Measurements from ENCODE around the gene MSLN.
"Not testable (repeated sequence)": the region's sequence is repeated elsewhere in the genome, so short reads cannot be mapped to it uniquely, and the experiment has no call there.

Gene MSLN

DNA sequence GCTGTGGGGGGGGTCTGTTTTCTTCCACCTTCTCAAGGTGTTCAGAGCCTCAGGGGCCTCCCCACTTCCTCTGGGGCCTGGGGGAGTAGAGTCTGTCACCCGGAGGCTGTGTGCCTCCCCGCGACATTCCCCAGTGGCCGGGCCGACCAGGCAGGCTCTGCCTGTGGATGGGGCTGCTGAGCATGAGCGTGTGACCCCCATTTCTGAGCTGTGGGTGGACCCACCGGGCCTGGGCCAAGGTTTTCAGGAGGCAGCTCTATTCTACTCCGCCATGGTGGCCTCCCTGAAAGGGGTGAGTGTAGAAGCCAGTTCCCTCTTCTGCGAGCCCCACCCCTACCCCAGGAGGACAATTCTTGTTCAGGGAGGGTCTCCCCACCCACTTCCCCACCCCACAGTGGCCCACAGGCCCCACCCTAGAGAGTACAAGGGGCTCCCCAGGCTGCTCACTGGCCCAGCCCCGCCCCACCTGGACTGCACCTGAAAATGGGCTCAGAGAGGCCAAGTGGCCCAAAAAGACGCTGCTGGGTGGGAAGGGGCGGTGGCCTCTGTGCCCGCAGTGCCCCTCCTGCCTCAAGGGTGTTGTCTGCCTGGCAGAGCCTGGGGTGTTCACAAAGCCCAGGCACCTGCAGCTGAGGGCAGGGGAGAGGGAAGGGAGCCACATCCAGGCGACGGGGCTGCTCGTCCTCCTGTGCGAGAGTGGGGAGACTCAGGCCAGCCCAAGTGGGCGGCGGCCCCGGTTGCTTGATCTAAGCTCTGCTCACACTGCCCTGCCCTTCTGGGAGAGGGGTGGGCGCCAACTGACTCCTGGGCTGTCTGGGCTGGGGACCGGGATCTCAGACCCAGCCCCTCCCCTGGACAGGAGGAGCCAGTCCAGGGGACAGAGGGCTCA, 1.3 kb downstream of the MSLN start:
- no peak for FAIRE-seq

DNA sequence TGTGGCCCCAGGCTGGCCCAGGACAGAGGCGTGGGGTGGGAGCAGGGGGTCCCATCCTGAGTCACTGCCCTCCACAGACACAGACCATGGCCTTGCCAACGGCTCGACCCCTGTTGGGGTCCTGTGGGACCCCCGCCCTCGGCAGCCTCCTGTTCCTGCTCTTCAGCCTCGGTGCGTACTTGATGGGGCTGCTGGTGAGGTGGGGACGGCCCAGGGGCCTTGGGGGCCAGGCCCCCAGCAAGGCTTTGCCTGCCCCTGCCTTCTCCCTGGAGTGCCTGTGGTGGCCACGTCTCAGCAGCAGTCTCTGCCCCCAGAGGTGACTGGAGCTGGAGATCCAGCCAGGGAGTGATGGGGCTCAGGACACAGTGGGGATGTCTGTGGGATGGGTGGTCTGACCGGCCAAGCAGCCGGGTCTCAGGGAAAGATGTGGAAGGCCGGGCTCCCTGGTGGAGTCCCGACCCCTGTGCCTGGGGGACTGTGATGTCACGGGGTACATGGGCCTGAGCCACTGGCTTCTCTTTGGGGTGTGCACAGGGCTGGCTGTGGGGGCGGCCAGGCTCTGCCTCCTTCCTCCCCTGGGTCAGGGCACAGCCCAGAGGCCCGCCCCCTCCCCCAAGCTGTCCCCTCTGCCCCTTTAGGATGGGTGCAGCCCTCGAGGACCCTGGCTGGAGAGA, 2.2 kb downstream of the MSLN start:
- no peak for FAIRE-seq

DNA sequence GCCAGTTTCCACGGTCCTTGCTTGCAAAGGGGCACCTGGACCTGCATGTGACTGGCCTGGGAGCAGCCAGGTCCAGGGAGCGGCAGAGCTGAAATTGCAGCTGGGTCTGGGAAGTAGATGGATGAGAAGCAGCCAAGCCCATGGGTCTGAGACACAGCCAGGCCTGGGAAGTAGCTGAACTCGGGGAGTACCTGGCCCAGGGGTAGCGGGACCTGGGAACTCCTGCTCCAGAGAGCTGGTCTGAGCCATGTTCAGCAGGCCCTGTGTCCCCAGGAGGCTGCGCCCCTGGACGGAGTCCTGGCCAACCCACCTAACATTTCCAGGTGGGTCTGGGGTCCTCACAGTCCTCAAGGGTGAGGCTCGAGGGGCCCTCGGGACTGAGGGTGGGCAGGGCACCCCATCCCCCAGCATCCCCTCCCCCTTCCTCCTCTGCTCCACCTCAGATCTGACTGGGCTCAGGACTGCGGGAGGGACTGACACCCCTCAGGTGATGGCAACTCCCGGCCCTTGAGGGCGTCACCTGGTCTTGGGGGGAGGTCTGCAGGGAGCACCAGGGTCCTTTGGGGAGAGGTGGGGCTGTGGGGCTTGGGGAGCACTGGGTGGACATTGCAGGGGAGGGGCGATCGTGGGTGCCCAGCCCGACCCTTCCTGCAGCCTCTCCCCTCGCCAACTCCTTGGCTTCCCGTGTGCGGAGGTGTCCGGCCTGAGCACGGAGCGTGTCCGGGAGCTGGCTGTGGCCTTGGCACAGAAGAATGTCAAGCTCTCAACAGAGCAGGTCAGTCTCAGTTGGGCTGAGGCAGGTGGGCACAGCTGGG, 3.0 kb downstream of the MSLN start:
- FAIRE-seq, result no peak

DNA sequence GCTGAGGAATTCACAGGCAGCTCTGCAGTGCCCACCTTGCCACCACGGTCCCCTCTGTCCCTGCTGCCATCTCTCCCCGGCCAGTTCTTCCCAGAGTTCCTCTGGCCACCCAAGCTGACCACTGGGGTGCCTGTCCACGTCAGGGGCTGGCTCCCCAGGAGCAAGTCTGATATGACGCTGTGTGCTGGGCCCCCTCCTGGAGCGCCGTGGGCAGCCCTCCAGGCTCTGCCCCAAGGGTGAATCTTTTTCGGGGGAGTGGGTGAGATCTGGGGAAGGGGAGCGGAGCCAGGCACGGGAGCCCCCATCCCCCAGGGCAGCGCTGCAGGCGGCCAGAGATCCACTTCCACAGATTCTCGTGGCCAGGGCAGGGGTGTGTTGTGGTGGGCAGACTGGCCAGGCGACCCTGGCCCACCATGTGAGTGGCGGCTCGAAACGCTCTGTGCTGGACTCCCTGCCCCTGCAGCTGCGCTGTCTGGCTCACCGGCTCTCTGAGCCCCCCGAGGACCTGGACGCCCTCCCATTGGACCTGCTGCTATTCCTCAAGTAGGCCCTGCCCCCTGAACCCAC, 3.7 kb downstream of the MSLN start:
- no peak for FAIRE-seq

DNA sequence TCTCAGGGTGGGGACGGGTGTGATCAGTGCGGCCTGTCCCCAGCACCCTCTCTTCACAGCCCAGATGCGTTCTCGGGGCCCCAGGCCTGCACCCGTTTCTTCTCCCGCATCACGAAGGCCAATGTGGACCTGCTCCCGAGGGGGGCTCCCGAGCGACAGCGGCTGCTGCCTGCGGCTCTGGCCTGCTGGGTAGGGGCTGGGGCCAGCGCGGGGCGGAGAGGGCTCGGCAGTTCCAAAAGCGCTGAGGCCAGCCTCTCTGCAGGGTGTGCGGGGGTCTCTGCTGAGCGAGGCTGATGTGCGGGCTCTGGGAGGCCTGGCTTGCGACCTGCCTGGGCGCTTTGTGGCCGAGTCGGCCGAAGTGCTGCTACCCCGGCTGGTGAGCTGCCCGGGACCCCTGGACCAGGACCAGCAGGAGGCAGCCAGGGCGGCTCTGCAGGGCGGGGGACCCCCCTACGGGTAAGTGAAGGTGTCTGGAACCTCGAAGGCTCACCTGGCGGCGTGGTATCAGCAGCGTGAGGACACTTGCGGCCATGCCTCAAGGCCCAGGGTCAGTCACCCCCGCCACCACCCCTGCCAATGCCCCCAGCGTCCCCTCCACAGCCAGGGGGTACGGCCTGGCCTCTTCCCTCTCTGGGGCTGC, 4.4 kb downstream of the MSLN start:
- FAIRE-seq, result no peak

DNA sequence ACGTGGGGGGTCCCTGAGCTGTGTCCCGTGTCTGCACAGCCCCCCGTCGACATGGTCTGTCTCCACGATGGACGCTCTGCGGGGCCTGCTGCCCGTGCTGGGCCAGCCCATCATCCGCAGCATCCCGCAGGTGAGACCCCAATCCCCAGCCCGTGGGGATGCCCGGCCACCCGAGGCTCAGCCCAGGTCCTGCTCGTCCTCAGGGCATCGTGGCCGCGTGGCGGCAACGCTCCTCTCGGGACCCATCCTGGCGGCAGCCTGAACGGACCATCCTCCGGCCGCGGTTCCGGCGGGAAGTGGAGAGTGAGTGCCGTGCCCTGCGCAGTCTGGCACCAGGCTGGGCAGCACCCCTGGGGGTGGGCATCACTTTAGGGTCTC, 4.9 kb downstream of the MSLN start:
- no peak for FAIRE-seq

DNA sequence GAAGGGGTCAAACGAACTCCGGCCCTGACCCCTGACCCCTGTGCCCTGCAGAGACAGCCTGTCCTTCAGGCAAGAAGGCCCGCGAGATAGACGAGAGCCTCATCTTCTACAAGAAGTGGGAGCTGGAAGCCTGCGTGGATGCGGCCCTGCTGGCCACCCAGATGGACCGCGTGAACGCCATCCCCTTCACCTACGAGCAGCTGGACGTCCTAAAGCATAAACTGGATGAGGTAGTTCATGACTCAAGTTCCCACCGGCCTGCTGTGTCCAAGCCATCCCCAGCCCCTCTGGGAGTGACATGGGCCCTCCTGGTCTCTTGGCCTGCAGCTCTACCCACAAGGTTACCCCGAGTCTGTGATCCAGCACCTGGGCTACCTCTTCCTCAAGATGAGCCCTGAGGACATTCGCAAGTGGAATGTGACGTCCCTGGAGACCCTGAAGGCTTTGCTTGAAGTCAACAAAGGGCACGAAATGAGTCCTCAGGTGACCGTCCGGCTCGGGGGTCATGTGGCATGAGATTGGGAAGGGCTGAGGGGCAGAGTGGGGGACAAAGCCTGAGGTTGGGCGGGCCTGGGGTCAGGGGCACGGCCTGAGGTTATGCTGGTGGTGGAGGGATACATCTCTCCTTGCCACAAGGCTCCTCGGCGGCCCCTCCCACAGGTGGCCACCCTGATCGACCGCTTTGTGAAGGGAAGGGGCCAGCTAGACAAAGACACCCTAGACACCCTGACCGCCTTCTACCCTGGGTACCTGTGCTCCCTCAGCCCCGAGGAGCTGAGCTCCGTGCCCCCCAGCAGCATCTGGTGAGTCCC, 5.7 kb downstream of the MSLN start:
- no peak for FAIRE-seq

DNA sequence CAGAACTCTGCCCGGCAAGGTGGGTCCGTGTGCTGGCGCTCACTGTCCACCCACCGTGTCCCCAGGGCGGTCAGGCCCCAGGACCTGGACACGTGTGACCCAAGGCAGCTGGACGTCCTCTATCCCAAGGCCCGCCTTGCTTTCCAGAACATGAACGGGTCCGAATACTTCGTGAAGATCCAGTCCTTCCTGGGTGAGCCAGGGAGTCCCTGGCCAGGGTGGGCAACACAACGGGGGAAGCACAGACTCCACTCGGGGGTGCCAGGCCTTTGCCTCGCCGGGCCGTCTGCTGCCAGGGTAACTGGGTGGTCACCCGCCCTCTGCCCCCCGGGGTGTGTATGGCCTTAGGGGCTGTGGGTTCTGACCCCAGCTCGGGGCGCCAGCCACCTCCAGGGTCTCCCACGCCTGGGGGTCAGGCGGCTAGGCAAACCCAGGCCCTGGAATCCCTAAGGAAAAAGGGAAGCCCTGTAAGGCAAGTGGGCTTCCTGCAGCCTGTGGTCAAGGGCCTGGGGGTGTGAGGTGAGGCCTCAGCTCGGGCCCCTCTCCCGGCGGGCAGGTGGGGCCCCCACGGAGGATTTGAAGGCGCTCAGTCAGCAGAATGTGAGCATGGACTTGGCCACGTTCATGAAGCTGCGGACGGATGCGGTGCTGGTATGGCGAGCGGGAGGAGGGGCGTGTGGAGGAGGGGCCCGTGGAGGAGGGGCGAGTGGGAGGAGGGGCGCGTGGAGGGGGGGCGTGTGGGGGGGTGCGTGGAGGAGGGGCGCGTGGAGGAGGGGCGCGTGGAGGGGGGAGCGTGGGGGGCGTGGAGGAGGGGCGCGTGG, 6.5 kb downstream of the MSLN start:
- FAIRE-seq, result no peak

DNA sequence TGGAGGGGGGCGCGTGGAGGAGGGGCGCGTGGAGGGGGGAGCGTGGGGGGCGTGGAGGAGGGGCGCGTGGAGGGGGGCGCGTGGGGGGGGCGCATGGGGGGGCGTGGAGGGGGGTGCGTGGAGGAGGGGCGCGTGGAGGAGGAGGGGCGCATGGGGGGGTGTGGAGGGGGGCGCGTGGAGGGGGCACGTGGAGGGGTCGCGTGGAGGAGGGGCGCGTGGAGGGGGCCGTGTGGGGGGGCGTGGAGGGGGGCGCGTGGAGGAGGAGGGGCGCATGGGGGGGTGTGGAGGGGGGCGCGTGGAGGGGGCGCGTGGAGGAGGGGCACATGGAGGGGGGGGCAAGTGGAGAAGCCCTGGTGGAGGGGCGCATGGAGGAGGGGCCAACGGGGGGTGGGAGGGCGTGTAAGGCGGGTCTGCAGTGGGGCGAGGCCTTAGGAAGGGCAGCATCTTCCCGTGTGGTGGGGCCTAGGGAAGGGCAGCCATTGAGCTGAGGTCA, 7.3 kb downstream of the MSLN start:
- FAIRE-seq, result no peak

DNA sequence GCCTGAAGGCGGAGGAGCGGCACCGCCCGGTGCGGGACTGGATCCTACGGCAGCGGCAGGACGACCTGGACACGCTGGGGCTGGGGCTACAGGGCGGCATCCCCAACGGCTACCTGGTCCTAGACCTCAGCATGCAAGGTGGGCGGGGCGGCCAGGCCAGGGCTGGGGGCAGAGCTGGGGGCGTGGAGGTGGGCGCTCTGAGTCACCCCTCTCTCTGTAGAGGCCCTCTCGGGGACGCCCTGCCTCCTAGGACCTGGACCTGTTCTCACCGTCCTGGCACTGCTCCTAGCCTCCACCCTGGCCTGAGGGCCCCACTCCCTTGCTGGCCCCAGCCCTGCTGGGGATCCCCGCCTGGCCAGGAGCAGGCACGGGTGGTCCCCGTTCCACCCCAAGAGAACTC, 7.9 kb downstream of the MSLN start:
- no peak for FAIRE-seq

DNA sequence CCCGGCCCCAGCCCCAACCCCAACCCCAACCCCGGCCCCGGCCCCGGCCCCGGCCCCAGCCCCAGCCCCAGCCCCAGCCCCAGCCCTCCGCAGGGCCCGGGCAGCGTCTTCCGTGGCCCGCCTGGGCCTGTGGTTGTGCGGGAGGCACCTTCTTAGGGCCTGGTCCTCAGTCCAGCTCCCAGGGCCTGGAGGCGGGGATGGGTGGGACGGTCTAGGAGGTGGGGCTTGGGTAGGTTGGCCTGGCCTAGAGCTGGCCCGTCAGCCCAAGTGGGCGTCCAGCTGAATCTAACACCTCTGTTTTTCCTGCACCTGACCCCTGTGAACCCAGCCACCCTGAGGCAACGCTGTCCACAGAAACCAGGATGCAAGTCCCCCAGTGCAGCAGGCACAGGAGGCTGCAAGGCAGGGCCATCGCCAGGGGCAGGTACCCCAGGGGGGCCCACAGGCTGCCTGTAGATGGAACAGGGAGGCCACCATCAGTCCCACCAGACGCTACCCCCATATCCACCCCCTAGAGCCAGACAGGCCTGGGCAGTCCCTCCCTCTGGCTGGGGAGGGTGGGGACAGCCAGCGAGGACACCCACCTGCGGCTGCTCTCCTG, 8.8 kb downstream of the MSLN start:
- no peak for FAIRE-seq

DNA sequence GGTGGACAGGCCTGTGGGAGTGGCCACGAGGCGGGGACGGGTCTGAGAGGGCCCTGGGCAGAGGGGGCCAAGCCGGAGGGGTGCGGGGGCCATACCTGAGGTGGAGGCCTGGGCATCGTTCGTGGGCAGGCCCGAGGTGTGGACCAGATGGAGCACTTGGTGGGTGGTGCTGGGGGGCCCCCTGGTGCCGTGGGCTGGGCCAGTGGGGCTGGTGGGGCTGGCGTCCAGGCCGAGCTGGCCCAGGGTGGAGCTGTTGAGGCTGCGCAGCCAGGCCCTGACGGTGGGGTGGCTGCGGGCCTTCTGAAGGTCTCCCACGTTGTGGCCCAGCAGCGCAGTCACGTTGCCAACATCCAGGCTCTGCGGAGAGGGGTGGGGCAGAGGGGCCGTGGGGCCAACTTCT, 9.4 kb downstream of the MSLN start:
- no peak for FAIRE-seq

DNA sequence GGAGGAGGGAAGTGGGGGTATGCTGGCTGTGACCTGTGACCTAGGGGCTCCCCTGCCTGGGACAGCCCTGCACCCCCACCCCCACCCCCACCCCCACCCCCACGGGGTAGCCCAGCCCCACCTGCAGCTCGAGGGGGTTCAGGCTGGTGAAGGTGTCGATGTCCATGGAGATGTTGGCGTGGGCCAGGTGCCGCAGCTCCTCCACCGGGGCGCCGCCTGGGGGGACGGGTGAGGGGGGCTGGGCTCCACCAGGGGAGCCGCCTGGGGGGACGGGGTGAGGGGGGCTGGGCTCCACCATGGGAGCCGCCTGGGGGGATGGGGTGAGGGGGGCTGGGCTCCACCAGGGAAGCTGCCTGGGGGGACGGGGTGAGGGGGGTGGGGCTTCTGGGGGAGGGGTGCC, 9.9 kb downstream of the MSLN start:
- FAIRE-seq, result no peak

DNA sequence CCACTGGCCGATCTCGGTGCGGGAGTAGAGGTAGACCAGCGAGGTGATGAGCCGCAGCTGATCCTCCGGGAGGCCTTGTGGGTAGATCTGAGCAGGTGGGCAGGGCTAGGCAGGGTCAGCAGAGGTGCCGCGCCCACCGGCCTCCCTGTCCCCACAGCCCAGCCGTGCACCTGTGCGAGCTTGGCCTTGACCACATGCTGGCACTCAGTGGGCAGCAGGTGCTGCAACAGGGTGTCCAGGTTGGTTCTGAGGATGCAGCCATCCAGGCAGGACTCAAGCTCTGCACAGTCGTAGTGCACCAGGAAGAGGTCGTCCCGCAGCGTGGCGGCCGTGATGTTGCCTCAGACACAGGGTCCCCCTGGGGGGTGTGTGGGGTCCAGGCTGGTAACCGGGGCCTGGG, 12.4 kb downstream of the MSLN start:
- no peak for FAIRE-seq

DNA sequence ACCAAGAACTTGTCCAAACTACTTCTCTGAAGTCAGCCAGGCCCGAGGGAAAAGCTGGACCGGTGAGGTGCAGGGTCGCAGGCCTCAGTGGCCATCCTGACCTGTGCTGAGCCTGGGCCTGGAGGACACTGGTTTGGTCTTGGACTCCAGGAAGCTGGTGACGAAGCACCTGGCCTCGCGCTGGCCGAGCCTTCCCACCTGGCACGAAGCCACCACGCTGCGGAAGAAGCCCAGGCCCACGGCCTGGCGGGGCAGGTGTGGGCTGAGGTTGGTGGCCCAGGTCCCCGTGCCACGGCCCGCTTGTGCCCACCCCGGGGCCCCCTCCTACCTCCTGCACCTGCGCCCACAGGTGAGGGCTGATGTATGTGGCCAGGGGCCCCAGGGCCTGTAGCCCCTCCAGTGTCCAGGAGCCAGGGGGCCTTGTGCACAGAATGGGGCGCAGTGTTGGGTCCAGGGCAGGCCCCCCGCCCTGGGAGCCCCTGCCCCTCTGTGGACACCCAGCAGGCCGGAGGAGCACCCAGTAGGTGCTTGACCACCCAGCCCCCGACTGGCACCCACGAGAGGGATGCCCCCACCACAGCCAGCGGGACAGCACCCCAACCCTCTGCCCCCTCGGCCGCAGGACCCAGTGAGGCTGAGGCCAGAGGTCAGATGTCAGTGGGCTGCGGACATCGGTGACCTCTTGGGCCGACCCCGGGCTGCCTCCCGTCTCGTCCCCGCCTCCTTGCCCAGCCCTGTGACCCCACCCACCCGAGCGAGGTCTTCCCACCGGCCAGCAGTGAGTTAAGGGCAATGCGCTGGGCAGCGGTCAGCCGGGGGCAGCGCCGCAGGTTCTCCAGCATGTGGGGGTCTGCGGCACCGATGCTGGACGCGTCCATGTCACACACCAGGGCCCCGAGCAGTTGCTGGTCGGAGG, 13.8 kb downstream of the MSLN start:
- FAIRE-seq, result no peak

DNA sequence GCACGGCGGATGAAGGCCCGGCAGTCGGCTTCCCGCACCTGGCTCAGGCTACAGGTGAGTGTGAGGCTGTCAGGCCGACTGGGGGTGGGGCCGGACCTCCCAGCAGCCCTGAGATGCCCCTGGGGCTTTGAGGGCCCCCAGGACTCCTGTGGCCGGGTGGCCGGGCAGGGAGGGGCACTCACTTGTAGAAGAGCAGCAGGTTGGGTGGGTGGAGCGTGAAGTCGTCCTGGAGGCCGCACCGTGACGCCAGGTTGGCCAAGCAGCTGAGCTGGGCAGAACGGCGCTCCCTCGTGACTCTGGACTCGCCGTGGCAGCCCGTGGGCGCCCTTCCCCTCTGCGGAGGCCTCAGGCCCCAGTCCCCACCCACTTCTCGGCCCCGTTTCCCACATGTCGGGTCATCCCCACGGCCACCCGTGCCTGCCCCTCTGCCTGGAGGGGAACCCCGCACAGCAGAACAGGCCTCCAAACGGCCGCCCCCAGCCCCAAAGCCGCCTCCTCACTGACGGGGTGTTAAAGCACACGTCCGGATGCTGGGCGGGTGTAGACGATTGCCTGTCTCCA, 14.8 kb downstream of the MSLN start:
- FAIRE-seq, result no peak

DNA sequence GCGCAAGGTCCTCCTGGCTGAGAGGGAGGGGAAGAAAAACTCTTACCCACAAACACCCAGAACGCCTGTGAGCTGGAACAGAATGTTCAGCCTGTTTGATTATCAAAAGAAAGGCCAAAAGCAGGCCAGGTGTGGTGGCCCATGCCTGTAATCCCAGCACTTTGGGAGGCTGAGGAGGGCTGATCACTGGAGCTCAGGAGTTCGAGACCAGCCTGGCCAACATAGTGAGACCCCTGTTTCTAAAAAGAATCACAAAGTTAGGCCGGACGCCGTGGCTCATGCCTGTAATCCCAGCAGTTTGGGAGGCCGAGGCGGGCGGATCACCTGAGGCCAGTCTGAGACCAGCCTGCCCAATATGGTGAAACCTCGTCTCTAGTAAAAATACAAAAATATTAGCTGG, 15.8 kb downstream of the MSLN start:
- FAIRE-seq, result not testable (repeated sequence)

DNA sequence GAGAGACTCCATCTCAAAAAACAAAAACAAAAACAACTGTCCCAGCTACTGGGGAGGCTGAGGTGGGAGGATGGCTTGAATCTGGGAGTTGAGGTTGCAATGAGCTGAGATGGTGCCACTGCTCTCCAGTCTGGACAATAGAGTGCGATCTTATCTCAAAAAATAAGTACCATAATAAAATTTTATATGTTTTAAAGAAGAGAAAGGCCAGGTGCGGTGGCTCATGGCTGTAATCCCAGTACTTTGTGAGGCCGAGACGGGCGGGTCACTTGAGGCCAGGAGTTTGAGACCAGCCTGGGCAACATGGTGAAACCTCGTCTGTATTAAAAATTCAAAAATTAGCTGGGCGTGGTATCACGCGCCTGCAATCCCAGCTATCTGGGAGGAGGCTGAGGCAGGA, 16.3 kb downstream of the MSLN start:
- FAIRE-seq, result no peak

DNA sequence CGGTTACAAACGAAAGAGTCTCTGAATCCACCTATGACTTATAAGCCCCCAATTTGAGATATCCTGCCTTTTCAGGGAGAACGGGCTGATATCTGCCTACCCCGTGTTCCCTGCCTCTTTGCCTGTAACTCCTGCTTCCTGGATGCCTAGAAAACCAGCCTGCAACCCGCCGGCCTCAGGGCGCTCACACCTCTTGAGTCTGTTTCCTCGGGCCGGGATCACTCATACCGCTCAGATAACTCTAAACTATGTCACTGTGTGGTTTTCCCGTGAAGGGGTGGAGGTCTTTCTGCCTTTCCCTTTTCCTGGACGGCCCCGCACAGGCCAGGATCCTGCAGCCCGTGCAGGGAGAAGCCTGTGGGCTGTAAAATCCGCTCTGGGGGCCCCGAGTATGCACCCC, 17.3 kb downstream of the MSLN start:
- peak; percentile 44 for FAIRE-seq
